Suppressor macrophage treated with lipopolysaccharide for 4 hours (primary cell): Measurements from ENCODE around the gene SPATA3.

Experiments
- DNase-seq: peaks from one replicate; pipeline ENCODE4 v3.0.0-alpha.2; 2020

SPATA3 gene

DNA sequence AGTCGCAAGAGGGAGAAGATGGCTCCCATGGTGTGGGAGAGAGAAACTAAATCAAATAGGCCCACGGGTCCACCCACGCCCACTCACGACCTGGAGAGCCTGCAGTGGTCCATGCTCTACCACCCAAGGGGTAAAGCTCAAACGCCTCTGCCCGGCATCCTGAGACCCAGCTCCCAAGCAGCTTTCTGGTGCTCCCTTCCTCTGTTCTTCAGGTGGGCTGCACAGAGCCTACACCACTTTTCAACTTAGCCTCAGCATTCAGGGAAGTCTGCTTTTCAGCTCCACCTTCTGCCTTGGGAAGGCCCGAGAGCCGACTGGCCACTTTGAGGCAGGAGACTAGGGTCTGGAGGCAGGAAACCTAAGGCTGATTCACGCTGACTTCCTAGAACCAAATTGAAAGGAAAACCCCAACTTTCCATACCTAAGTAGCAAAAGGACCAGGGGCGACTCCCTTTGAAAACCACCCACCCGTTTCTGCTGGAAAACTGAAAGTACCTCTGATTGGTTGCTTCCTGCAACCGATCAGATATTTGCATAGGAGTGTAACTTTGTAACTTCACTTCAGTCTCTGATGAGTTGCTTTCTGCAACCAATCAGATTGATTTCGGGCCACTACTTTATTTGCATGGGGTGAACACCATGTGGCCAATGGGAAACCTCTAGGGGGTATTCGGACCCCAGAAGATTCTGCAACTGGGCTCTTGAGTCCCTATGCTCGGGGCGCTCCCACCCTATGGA lies 26.8 kb upstream of the SPATA3 start:
- peak; percentile 43 for DNase-seq

DNA sequence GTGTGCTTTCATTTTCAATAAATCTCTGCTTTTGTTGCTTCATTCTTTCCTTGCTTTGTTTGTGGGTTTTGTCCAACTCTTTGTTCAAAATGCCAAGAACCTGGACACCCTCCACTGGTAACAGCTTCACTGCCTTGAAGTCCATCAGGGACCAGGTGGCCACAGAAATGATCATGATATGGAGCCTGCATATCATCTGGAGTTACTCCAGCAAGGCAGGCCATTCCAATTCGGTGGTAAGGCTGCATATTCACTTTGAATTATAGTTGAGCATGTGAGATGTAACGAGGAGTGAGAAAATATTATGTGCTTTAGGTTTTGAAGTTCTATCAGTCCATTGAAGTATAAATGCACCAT lies 26.3 kb upstream of the SPATA3 start:
- DNase-seq: no peak

DNA sequence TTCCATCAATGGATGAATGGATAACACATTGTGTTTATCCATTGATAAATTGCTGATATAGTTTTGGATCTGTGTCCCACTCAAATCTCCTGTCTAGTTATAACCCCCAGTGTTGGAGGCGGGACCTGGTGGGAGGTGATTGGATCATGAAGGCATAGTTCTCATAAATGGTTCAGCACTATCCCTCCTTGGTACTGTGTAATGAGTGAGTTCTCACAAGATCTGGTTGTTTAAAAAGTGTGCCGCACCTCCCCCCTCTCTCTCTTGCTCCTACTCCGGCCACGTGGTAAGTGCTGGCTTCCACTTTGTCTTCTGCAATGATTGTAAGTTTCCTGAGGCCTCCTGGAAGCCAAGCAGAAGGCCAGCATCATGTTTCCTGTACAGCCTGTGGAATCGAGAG lies 23.9 kb upstream of the SPATA3 start:
- DNase-seq: no peak

- DNase-seq: peak; percentile 69
Measured at GRCh38 chr2:230974096-230974913, 21.6 kb upstream of the SPATA3 start.

GRCh38 chr2:230975927-230976326 lies 20.0 kb upstream of the SPATA3 start:
- DNase-seq: no peak

- no peak for DNase-seq
Measured at GRCh38 chr2:230976671-230977171, 19.2 kb upstream of the SPATA3 start.

- DNase-seq: no peak
Measured at GRCh38 chr2:230980468-230980867, 15.5 kb upstream of the SPATA3 start.

- no peak for DNase-seq
Measured at GRCh38 chr2:230981704-230982103, 14.2 kb upstream of the SPATA3 start.

GRCh38 chr2:230982126-230982525 lies 13.8 kb upstream of the SPATA3 start:
- no peak for DNase-seq

DNA sequence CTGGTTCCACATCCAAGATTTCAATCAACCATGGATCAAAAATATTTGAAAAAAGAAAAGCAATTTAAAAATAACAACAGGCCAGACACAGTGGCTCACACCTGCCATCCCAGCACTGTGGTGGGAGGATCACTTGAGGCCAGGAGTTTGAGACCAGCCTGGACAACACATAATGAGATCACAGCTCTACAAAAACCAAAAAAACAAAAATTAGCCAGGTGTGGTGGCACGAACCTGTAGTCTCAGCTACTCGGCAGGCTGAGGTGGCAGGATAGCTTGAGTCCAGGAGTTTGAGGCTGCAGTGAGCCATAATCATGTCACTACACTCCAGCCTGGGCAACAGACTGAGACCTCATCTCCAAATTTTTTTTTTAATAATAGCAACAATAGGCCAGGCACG lies 13.4 kb upstream of the SPATA3 start:
- DNase-seq: no peak

- DNase-seq: no peak
Measured at GRCh38 chr2:230983566-230983965, 12.4 kb upstream of the SPATA3 start.

- DNase-seq: no peak
Measured at GRCh38 chr2:230984393-230985220, 11.3 kb upstream of the SPATA3 start.

- peak; percentile 3 for DNase-seq
Measured at GRCh38 chr2:230985519-230986231, 10.2 kb upstream of the SPATA3 start.

- no peak for DNase-seq
Measured at GRCh38 chr2:230986520-230987136, 9.3 kb upstream of the SPATA3 start.

GRCh38 chr2:230987137-230988020 lies 8.5 kb upstream of the SPATA3 start:
- DNase-seq: peak; percentile 89

- DNase-seq: no peak
Measured at GRCh38 chr2:230989731-230990130, 6.2 kb upstream of the SPATA3 start.

GRCh38 chr2:230990131-230990898 lies 5.6 kb upstream of the SPATA3 start:
- no peak for DNase-seq

GRCh38 chr2:230990899-230991150 lies 5.1 kb upstream of the SPATA3 start:
- DNase-seq: no peak

DNA sequence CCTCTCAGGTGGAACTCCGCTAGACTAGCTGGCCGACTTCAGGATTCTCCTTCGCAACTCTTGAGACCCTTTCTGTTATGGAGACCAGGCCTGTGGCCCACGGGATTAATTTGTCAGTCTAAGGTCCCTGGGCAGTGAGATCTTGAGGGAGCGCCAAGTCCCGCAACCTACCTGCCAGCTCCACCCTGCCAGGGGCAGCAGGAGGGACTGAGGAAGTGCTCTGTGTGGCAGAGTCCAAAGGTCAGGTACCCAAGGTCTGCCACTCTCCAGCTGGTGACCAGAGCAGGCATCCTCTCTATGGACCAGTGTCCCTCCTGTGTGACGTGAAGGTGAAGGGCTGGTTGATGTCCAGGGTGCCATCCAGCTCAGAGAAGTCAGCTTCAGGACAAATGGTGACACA lies 4.3 kb upstream of the SPATA3 start:
- DNase-seq: no peak

- no peak for DNase-seq
Measured at GRCh38 chr2:230996661-230997060, 740 bp downstream of the SPATA3 start.

GRCh38 chr2:230998882-230999281 lies 3.0 kb downstream of the SPATA3 start:
- DNase-seq: no peak
